Measurements from ENCODE around the gene DES. TPM values are rescaled to one million over a fixed set of nuclear protein-coding genes. Genes with fewer than 3 reads are reported as not detected.

The DES gene
- total RNA-seq, 4 donors from 2014 or later, result 578 to 3,551 (median 1,628) TPM

- Histone ChIP-seq H3K4me1 (peaks cover 0 to 2% of the 10 kb centered on the region in 2 donors), H3K9me3 (no peaks in the 10 kb centered on the region), H3K36me3 (no peaks in the 10 kb centered on the region), H3K4me3 (no peak overlapping the region), H3K27ac (no peak overlapping the region), H3K27me3 (no peaks in the 10 kb centered on the region)
- intact Hi-C loops (cut with DNase I; ENCODE audit: low total_unique reads), result no loop called here
- TF ChIP-seq CTCF (IDR thresholded peaks at IDR 0.05) (no peak), POLR2A (IDR thresholded peaks at IDR 0.05) (no peak)
- DNase-seq, result no peak
These were observed 36.7 kb upstream of the DES start for GRCh38 chr2:219381448-219381847.

GRCh38 chr2:219384083-219384713, 34.0 kb upstream of the DES start:
- no peak overlapping the region for H3K4me3 ChIP-seq
- no peaks in the 10 kb centered on the region for H3K36me3 ChIP-seq
- intact Hi-C loops (cut with DNase I; ENCODE audit: low total_unique reads), result no loop called here
- H3K4me1 ChIP-seq, result peaks cover 0 to 10% of the 10 kb centered on the region in 2 donors
- H3K27ac ChIP-seq, result no peak overlapping the region
- H3K9me3 ChIP-seq, result no peaks in the 10 kb centered on the region
- H3K27me3 ChIP-seq, result no peaks in the 10 kb centered on the region
- TF ChIP-seq CTCF (IDR thresholded peaks at IDR 0.05) (no peak), POLR2A (IDR thresholded peaks at IDR 0.05) (no peak)
- DNase-seq, result no peak

- Histone ChIP-seq H3K4me3 (no peak overlapping the region), H3K27me3 (no peaks in the 10 kb centered on the region), H3K4me1 (peaks cover 0 to 10% of the 10 kb centered on the region in 2 donors), H3K27ac (peak overlapping the region in 1 of 2 donors; percentile 18), H3K36me3 (no peaks in the 10 kb centered on the region), H3K9me3 (no peaks in the 10 kb centered on the region)
- DNase-seq, result no peak
- intact Hi-C loops (cut with DNase I; ENCODE audit: low total_unique reads), result no loop called here
- no peak for TF ChIP-seq CTCF (IDR thresholded peaks at IDR 0.05)
- TF ChIP-seq POLR2A (IDR thresholded peaks at IDR 0.05), result no peak
These were observed 33.3 kb upstream of the DES start for GRCh38 chr2:219384859-219385258.

- intact Hi-C loops (cut with DNase I; ENCODE audit: low total_unique reads), result no loop called here
- H3K27ac ChIP-seq, result peak overlapping the region in 1 of 2 donors; percentile 18
- H3K4me1 ChIP-seq, result peaks cover 0 to 10% of the 10 kb centered on the region in 2 donors
- no peak overlapping the region for H3K4me3 ChIP-seq
- H3K9me3 ChIP-seq, result no peaks in the 10 kb centered on the region
- no peaks in the 10 kb centered on the region for H3K27me3 ChIP-seq
- TF ChIP-seq POLR2A (IDR thresholded peaks at IDR 0.05), result no peak
- no peak for TF ChIP-seq CTCF (IDR thresholded peaks at IDR 0.05)
- H3K36me3 ChIP-seq, result no peaks in the 10 kb centered on the region
- no peak for DNase-seq
These were observed 32.1 kb upstream of the DES start for GRCh38 chr2:219385958-219386520.

GRCh38 chr2:219386532-219387280, 31.5 kb upstream of the DES start:
- DNase-seq, result no peak
- intact Hi-C loops (cut with DNase I; ENCODE audit: low total_unique reads), result no loop called here
- Histone ChIP-seq H3K36me3 (no peaks in the 10 kb centered on the region), H3K27ac (peak overlapping the region; percentile 93 to 96), H3K4me1 (peaks cover 0 to 10% of the 10 kb centered on the region in 2 donors), H3K27me3 (no peaks in the 10 kb centered on the region), H3K4me3 (peak overlapping the region; percentile 93 to 95), H3K9me3 (no peaks in the 10 kb centered on the region)
- TF ChIP-seq CTCF (IDR thresholded peaks at IDR 0.05) (no peak), POLR2A (IDR thresholded peaks at IDR 0.05) (no peak)

Measured in uterus (tissue), 4 donors.